HL-60/S4 (cell line): ENCODE results near the gene TMEM259.

ENCODE experiments used
- in situ Hi-C: fragments of 300-500 bp; cut with MboI; formaldehyde crosslinking; loops from 2 replicates; pipeline ENCODE4 v1.14.3; 2022; ENCODE audit warnings: low sequenced_read_pairs

TMEM259 gene

DNA sequence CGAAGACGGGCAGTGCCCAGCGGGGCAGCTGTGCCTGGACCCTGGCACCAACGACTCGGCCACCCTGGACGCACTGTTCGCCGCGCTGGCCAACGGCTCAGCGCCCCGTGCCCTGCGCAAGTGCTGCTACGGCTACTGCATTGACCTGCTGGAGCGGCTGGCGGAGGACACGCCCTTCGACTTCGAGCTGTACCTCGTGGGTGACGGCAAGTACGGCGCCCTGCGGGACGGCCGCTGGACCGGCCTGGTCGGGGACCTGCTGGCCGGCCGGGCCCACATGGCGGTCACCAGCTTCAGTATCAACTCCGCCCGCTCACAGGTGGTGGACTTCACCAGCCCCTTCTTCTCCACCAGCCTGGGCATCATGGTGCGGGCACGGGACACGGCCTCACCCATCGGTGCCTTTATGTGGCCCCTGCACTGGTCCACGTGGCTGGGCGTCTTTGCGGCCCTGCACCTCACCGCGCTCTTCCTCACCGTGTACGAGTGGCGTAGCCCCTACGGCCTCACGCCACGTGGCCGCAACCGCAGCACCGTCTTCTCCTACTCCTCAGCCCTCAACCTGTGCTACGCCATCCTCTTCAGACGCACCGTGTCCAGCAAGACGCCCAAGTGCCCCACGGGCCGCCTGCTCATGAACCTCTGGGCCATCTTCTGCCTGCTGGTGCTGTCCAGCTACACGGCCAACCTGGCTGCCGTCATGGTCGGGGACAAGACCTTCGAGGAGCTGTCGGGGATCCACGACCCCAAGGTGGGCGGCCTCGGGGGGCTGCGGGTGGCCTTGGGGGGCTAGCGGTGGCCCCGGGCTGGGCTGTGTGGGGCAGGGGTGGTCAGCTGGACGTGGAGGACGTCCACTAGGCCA is 15.9 kb downstream of the TMEM259 start:
- in situ Hi-C loops: no loop called here

DNA sequence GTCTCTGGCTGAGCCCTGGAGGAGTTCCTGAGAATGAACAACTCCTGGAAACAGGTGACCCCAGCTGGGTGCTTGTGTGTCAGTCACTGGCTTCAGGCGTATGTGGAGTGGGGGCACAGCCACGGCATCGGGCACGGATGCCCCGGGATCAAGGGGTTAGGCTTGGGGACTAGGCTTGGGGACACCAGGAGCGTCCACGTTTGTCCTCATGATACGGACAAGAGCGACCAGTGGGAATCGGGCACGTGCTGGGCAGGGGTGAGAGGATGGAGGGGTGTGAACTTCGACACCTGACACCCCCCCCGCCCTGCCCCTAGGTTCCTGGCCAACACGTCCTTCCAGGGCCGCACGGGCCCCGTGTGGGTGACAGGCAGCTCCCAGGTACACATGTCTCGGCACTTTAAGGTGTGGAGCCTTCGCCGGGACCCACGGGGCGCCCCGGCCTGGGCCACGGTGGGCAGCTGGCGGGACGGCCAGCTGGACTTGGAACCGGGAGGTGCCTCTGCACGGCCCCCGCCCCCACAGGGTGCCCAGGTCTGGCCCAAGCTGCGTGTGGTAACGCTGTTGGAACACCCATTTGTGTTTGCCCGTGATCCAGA is 16.6 kb downstream of the TMEM259 start:
- in situ Hi-C loops: no loop called here

DNA sequence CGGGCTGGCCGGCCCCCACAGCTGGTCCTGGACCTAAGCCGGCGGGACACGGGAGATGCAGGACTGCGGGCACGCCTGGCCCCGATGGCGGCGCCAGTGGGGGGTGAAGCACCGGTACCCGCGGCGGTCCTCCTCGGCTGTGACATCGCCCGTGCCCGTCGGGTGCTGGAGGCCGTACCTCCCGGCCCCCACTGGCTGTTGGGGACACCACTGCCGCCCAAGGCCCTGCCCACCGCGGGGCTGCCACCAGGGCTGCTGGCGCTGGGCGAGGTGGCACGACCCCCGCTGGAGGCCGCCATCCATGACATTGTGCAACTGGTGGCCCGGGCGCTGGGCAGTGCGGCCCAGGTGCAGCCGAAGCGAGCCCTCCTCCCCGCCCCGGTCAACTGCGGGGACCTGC is 17.6 kb downstream of the TMEM259 start:
- in situ Hi-C loops: no loop called here

DNA sequence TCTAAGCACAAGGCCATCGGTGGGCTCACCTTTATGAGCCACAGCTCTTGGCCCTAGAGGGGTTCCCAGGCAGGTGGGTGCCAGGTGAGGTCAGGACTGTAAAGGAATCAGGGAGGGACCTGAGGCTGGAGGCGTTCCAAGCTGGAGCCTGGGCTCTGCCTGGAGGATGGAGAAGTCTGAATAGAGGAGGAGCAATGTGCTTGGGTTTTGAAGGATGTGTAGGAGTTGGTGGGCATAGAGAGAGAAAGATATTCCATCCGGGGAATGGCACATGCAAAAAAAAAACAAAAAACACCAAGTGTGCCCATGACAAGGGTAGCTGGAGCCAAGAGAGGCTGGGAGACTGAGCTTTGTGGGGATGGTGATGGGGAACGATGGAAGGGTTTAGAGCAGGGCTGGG is 18.3 kb downstream of the TMEM259 start:
- in situ Hi-C loops: no loop called here

DNA sequence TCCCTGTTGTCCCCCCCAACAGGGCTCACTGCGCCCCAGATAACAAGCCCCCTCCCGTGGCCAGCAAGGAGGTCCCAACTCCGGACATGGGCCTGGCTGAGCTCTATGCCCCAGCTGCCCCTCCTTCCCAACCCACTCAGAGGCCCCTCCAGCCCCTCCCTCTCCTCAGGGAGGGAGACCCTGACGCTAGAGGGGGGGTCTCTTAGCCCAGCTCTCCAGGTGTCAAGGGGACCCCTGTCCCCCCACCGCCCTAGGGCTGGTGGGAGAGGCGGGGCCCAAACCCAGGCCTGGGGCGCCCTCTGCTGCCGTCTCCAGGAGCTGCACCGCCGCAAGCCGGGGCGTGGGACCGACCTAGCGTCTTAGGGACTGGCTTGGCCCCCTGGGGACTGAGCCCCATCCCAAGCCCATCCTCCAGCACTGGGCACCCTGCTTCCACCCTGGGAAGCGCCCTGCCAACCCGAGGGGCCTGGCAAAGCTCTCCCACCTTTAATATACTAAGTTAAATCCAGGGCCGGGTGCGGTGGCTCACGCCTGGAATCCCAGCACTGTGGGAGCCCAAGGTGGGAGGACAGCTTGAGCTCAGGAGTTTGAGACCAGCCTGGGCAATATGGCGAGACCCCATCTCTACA is 19.3 kb downstream of the TMEM259 start:
- in situ Hi-C loops: no loop called here

DNA sequence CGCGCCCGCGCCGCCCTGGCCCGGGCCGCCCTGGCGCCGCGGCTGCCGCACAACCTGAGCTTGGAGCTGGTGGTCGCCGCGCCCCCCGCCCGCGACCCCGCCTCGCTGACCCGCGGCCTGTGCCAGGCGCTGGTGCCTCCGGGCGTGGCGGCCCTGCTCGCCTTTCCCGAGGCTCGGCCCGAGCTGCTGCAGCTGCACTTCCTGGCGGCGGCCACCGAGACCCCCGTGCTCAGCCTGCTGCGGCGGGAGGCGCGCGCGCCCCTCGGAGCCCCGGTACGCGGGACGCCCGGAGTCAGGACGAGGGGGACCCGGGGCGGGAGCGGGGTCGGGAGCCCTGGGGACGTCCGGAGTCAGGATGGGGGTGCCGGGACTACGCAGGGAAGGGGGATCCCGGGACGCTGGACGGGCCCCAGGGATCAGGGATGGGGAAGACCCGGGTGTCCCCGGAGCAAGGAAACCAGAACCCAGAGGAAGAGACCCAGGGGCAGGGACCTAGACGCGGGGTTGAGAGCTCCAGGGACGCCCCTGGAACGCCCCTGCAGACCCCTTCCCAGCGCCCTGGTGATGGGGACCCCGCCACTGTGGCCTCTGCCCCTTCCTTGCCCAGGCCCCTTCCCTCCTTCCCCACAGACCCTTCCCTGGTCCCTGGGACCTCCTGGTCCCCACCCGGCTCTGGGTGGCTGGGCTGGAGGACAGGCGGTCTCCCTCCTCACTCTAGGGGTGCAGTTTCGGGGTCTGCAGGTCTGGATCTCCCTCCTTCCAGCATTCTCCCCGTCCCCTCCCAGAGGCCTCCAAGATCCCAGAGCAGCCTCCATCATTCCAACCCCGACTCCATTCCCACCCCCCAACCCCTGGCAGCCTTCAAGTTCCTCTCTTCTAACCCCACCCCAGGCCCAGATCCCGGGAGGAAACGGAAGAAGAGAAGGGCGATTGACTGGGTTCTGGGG is 20.1 kb downstream of the TMEM259 start:
- in situ Hi-C loops: no loop called here

DNA sequence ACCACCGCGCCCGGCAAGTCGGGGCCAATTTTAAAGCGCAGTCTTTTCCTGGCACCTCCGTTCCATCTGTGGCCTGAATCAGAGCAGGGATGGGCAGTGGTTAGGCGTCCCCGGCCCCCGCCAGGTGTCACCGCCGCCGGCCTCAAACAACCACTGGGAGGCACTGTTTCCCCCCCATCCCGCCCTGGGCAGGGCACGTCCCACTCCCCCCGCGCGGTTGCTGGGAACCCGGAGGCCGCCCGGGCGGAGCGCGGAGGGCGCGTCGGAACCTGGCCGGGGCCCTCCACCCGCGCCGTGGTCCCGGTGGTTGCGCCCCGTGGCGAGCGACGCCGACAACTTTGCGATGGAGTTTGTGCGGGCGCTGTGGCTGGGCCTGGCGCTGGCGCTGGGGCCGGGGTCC is 20.8 kb downstream of the TMEM259 start, which contains the start of gene GRIN3B:
TSS of gene GRIN3B (plus strand) at position 325 of the 400 bp plus-strand sequence. CDS start at position 344, 19 bp downstream.
- in situ Hi-C loops: no loop called here

DNA sequence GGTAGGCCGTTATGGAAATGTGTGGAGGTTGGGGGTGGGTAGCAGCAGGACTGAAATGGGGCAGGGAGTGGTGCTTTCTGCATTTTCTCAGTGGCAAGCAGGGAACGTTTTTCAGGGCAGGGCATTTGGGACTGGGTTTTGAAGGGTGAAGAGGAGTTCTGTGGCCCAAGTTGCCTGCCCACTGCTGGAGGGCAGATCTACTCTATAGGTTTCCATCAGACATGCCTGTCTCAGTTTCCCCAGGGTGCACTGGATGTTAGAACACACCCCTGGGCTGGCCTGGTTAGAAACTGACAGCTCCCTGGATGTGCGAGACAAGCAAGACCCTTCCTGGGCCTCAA is 21.6 kb downstream of the TMEM259 start:
- in situ Hi-C loops: no loop called here

DNA sequence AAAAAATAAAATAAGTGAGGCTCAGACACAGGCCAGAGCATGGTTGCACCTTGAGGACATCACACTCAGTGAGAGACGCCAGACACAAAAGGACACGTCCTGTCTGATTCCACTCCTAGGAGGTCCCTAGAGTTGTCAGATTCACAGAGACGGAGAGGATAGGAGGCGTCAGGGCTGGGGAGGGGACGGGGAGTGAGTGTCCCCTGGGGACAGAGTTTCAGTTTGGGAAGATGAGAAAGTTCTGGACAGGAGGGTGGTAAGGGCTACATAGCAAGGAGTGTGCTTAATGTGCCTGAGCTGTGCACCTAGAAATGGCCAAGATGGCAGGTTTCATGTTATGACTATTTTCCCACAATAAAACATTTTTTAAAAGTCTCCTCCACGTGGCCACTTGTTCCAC is 22.9 kb downstream of the TMEM259 start:
- in situ Hi-C loops: no loop called here

DNA sequence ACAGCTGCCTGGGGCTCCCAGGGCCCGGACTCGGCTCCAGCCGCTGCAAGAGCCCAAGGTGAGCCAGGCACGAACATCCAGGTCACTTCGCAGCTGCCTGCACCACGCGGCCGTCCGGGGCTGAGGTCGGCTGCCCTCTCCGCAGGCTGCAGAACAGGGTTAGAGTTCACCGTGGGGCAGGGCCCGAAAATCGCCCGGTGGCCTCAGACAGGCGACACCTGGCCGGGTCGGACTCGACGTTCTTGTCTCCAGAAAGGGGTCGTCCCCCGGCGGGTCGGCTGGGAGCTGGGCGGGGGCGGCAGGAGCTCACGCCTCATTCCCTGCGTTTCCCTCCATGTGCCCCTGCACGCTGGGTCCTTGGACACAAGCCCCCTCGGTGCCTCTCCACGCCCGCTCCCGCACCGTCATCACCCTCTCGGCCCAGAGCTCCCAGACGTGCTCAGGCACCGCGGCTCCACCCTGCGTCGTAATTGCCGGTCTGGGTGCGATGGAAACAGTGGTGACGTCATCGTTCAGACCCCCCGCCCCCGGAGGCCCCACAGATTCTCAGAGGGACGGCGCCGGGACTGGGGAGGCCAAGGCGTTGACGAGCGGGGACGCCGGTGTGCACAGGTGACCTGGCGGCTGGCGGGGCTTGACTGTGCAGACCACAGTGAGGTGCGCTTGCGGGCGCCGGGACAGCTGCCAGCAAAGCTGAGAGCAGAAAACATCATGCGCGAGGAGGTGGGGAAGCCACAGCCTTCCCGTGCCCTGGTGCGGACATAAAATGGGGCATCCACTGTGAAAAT is 24.7 kb downstream of the TMEM259 start:
- in situ Hi-C loops: no loop called here

DNA sequence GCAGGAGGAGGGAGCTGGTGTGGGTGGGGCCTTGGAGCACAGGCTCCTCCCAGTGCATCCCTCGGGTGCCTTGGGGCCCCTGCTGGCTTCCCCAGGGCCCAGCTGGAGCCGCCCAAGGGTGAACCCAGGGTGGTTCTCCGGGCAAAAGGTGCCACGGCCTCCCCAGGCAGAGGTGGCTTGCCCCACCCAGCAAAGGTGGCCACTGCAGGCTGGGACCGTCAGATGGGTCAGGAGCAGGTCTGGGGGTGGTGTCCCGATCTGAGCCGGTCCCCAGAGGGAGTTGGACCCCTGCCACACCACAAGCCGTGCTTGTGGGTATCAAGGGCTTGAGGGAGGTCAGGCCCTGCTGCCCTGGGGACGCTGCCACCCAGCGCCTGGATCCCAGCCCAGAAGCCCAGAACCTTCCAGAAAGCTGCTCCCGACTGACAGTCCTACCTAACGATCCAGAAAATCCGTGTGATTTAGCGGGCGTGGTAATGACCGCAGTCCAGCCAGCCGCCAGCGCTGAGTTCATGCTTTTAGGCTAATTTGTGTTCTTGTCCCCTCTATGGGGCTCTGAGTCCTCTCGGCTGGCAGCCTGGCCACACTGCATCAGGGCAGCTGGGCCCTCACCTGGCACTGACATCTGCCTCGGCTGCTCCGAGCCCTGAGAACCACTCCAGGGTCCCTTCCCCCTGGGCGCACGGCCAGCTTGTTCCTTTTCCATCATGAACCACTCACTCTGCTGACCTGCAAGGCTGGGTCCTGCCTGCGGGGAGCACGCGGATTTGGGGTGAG is 25.7 kb downstream of the TMEM259 start:
- in situ Hi-C loops: no loop called here

DNA sequence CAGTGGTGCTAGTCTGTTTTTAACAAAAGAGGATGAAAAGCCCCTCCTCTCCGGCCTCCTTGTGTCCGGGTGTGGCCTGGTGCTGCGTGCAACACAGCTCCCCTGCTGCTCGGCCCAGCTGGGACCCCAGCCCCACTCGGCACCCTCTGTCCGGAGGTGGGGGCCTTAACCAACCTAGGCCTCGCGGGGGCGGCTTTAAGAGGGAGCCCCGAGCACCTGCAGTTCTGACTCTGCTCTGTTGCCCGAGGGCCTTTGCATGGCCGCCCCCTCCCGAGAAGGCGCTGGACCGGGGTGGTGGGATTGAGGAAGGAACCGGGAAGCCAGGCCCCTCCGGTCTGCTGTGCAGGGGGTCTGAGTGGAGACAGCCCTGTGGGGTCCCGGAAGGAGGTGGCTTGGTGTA is 26.4 kb downstream of the TMEM259 start:
- in situ Hi-C loops: no loop called here

DNA sequence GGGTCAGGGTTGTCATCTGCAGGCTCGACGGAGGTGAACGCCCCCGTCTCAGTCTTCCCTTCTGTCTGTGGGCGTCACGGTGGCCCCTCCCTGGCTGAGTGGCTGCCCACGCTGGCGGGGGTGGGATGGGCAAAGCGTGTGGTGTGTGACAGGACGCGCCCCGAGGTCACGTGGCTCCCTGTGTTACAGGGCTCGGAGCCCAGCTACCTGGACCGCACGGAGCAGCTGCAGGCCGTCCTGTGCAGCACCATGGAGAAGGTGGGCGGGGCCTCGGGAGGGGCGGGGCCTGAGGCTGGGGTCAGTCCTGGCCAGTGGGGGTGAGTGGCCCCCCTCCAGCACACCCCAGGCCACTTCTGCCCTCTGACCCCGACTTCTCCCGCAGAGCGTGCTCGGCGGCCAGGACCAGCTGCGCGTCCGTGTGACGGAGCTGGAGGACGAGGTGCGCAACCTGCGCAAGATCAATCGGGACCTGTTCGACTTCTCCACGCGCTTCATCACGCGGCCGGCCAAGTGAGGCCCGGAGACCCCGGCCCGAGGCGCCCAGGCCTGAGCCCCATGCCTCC is 27.0 kb downstream of the TMEM259 start:
- in situ Hi-C loops: no loop called here

DNA sequence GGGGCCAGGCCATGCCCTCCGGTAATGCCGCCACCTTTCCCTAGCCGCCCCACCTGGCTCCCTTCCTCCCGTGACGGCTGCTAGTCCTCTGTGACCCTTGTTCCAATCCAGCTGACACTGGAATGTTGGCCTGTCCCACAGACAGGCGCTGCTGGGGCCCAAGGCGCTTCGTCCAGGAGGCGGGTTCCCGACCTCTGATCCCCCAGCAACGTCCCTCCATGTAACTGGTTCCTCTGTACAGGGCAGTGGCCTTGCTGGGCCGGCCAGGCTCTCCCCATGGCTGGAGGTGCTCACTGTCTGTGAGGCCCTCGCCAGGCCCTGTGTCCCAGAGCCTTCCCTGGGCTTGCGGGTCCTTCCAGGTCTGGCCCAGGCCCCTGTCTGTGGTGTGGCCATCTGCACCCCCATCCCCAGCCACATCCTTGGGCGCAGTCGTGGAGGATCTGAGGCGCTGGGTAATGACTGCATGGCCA is 27.5 kb downstream of the TMEM259 start:
- in situ Hi-C loops: no loop called here

DNA sequence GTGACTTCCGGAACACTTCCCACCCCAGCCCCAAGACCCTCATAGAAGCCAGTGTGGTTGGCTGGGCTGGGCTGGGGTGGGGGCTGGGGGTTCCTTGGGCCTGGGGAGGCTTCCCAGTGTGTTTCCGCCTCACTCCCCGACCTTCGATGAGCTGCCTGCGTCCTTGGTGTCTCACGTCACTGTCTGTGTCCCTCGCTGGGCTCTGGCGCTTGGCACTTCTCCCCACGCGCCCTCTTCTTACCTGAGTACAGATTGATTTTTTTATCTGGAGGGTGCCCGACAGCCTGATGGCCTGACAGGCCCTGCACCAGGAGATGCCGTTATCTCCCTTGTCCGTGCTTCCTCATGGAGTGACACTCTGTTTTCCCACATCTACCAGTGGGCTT is 28.3 kb downstream of the TMEM259 start:
- in situ Hi-C loops: no loop called here

DNA sequence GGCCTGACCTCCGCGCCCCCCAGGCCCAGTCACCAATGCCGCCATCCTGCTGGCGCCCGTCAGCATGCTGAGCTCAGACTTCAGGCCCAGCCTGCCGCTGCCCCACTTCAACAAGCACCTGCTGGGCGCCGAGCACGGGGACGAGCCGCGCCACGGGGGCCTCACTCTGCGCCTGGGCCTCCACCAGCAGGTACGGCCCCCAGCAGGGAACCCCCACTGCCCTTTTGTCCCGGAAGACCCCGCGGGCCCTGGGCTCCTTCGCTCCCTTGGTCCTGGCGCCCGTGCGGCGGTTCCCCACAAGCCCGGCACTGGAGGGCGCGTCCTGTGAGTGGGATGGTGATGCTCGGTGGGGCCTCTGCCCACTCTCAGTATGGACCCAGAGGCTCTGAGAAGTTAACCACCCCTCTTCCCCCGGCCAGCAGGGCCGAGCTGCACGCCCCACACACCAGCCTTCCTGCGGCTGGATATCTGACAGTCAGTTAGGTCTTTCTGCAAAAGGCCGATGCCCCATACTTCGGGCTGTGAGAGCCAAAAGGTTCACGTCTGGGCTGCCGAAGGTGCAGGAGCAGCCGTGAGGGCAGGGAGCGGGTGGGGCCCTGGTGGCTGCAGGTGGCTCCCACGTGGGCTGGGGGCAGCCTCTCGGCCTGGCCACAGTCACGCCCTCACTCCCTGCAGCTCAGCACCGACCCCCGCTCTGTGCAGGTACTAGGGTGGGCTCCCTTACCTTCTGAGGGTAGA is 28.8 kb downstream of the TMEM259 start:
- in situ Hi-C loops: no loop called here

DNA sequence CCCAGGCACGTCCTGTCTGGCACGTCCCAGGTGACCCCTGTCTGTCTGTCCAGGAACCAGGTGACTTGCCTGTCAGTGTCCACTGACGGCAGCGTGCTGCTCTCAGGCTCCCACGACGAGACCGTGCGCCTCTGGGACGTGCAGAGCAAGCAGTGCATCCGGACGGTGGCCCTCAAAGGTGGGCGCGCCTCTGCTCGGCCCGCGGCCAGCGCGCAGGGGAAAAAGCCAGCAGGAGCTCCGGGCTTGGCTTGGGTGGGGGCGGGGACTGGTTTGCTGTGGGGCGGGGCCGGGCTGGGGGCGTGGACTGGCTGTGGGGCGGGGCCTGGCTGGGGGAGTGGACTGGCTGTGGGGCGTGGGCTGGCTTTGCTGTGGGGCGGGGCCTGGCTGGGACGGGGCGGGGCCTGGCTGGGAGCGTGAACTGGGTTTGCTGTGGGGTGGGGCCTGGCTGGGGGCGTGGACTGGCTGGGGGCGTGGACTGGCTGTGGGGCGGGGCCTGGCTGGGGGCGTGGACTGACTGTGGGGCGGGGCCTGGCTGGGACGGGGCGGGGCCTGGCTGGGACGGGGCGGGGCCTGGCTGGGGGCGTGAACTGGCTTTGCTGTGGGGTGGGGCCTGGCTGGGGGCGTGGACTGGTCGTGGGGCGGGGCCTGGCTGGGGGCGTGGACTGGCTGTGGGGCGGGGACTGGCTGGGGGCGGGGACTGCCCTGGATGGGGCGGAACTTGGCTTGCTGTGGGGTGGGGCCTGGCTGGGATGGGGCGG is 29.6 kb downstream of the TMEM259 start:
- in situ Hi-C loops: no loop called here

DNA sequence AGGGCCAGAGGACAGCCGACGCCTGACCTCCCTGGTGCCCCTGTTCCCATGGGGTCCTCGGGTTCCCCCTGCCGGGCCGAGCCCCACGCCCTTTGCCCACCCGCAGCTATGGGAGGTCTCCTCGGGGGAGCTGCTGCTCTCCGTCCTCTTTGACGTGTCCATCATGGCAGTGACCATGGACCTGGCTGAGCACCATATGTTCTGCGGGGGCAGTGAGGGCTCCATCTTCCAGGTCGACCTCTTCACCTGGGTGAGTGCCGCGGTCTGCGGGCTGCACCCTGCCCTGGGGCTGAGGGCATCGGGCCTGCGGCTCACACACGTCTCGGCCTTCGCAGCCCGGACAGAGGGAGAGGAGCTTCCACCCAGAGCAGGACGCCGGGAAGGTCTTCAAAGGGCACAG is 30.2 kb downstream of the TMEM259 start:
- in situ Hi-C loops: no loop called here
